WTC11 (cell line): ENCODE data around the gene TULP1. TPM values are rescaled to one million over a fixed set of nuclear protein-coding genes. Genes with fewer than 3 reads are reported as not detected.
A peak's percentile ranks its signal among the peaks of the same experiment; 100 is the strongest.

Experiments used
- ATAC-seq: fragments of 200-7000 bp; cut with Tn5 transposase; 2 replicates; pipeline ENCODE4 v1.10.0; 2021; ENCODE audit warnings: mild to moderate bottlenecking, moderate library complexity
- CTCF ChIA-PET: fragments of 300-600 bp; sonication (Branson Sonifier 250); formaldehyde crosslinking; loops from one replicate; lab custom pipeline; 2021; ENCODE audit warnings: antibody characterized with exemption; lab: Charles Lee
- POLR2A ChIA-PET: fragments of 350-600 bp; sonication (Branson Sonifier 250); formaldehyde crosslinking; loops from one replicate; lab custom pipeline; 2021; ENCODE audit warnings: antibody characterized with exemption; lab: Charles Lee
- DNase-seq: peaks from one replicate; pipeline ENCODE4 v3.0.0; 2021; ENCODE audit warnings: low spot score
- H3K27ac Mint-ChIP-seq: 2 replicates; pipeline ENCODE4 v1.8.0; 2021; ENCODE audit warnings: mixed read lengths
- H3K27me3 Mint-ChIP-seq: 2 replicates; pipeline ENCODE4 v1.8.0; 2021; ENCODE audit warnings: low read depth, mild to moderate bottlenecking, moderate library complexity, mixed read lengths
- H3K36me3 Mint-ChIP-seq: 2 replicates; pipeline ENCODE4 v1.8.0; 2021; ENCODE audit warnings: mixed read lengths
- H3K4me1 Mint-ChIP-seq: 2 replicates; pipeline ENCODE4 v1.8.0; 2022; ENCODE audit warnings: mixed read lengths
- H3K4me3 Mint-ChIP-seq: 2 replicates; pipeline ENCODE4 v1.8.0; 2021; ENCODE audit warnings: mild to moderate bottlenecking, moderate library complexity, mixed read lengths
- H3K9me3 Mint-ChIP-seq: 2 replicates; pipeline ENCODE4 v1.8.0; 2021; ENCODE audit warnings: mixed read lengths
- ATF3 ChIP-seq: sonication (generic); formaldehyde crosslinking; conservative IDR thresholded peaks from 2 replicates; pipeline ENCODE4 v1.8.1; 2022; ENCODE audit warnings: mild to moderate bottlenecking, missing genetic modification reagents
- ESRRA ChIP-seq: sonication (generic); formaldehyde crosslinking; IDR thresholded peaks from 2 replicates; pipeline ENCODE4 v1.8.1; 2022; ENCODE audit warnings: mild to moderate bottlenecking, missing genetic modification reagents, borderline replicate concordance
- FOXP1 ChIP-seq: sonication (generic); formaldehyde crosslinking; IDR thresholded peaks from 2 replicates; pipeline ENCODE4 v1.8.0; 2022; ENCODE audit warnings: missing genetic modification reagents, mild to moderate bottlenecking, moderate library complexity, borderline replicate concordance
- IRF1 ChIP-seq: sonication (generic); formaldehyde crosslinking; IDR thresholded peaks from 2 replicates; pipeline ENCODE4 v1.8.0; 2023; ENCODE audit warnings: missing genetic modification reagents
- NFE2L1 ChIP-seq: sonication (generic); formaldehyde crosslinking; IDR thresholded peaks from 2 replicates; pipeline ENCODE4 v1.8.1; 2023; ENCODE audit warnings: missing genetic modification reagents
- PRDM15 ChIP-seq: sonication (generic); formaldehyde crosslinking; IDR thresholded peaks from 2 replicates; pipeline ENCODE4 v1.8.0; 2022; ENCODE audit warnings: missing genetic modification reagents
- SP1 ChIP-seq: sonication (generic); formaldehyde crosslinking; conservative IDR thresholded peaks from 2 replicates; pipeline ENCODE4 v1.8.1; 2022; ENCODE audit warnings: missing genetic modification reagents
- TCF7 ChIP-seq: sonication (generic); formaldehyde crosslinking; IDR thresholded peaks from 2 replicates; pipeline ENCODE4 v1.8.0; 2022; ENCODE audit warnings: mild to moderate bottlenecking, low read depth, missing genetic modification reagents, moderate library complexity
- TEAD1 ChIP-seq: sonication (generic); formaldehyde crosslinking; IDR thresholded peaks from 2 replicates; pipeline ENCODE4 v1.8.0; 2022; ENCODE audit warnings: mild to moderate bottlenecking, missing genetic modification reagents
- ZBTB21 ChIP-seq: sonication (generic); formaldehyde crosslinking; IDR thresholded peaks from 2 replicates; pipeline ENCODE4 v1.8.1; 2023; ENCODE audit warnings: mild to moderate bottlenecking, missing genetic modification reagents, borderline replicate concordance
- ZNF317 ChIP-seq: sonication (generic); formaldehyde crosslinking; IDR thresholded peaks from 2 replicates; pipeline ENCODE4 v1.8.1; 2023; ENCODE audit warnings: low read depth, mild to moderate bottlenecking, moderate library complexity, missing genetic modification reagents, borderline replicate concordance
- ZNF425 ChIP-seq: fragments of 250-450 bp; sonication (Bioruptor Pico); conservative IDR thresholded peaks from 2 replicates; pipeline ENCODE4 v1.9.0; 2021; ENCODE audit warnings: mild to moderate bottlenecking
- total RNA-seq: library from RNA; stranded (reverse); gene quantifications from 3 replicates; pipeline ENCODE4 v1.2.3, GENCODE V29; 2021
- TF ChIP-seq, protein P1 (sequence below): sonication (generic); formaldehyde crosslinking; IDR thresholded peaks from 2 replicates; pipeline ENCODE4 v1.8.1; 2022; ENCODE audit warnings: mild to moderate bottlenecking, moderate library complexity, missing genetic modification reagents

Gene TULP1
- total RNA-seq, 1 experiment from 2014 or later = 2.9 TPM

DNA sequence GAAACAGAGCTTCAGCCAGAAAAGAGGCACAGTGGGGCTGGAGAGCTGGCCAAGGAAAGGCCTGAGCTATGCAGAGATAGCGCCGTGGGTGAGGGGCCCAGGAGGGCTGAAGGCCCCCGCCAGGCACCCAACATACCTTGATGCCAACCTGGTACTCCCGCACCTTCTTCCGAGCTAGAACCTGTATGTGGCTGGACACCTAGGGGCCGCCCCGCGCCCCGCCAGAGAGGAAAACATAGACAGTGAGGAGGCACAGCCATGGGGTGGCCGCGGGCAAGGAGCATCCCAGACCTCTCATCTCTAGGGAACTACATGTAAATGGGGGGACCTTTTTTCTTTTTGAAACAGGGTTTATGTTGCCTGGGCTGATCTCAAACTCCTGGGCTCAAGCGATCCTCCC lies 32.5 kb downstream of the TULP1 start:
- Mint-ChIP-seq H3K4me3 (no peak overlapping the region), H3K27ac (peak overlapping the region; percentile 23; the same call in 1 of the 2 replicates), H3K36me3 (peaks cover 21% of the 10 kb centered on the region), H3K4me1 (peaks cover 13% of the 10 kb centered on the region), H3K9me3 (no peaks in the 10 kb centered on the region), H3K27me3 (no peaks in the 10 kb centered on the region)
- DNase-seq (no peak), ATAC-seq (no peak)
- TF ChIP-seq SP1 (CRISPR knock-in tag) (no peak), ZNF425 (no peak), TCF7 (CRISPR knock-in tag) (no peak), PRDM15 (no peak), TEAD1 (no peak)
- TF ChIP-seq, protein P1, sequence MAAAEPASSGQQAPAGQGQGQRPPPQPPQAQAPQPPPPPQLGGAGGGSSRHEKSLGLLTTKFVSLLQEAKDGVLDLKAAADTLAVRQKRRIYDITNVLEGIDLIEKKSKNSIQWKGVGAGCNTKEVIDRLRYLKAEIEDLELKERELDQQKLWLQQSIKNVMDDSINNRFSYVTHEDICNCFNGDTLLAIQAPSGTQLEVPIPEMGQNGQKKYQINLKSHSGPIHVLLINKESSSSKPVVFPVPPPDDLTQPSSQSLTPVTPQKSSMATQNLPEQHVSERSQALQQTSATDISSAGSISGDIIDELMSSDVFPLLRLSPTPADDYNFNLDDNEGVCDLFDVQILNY (CRISPR knock-in tag) = no peak
- ChIA-PET CTCF (interaction anchor here (1.1 to 1.3 kb wide), 3 partner anchors 9 to 65 kb away, joined by 3 to 4 read pairs (median 3); no protein-coding TSS in a partner anchor), POLR2A (interaction anchor here (1.0 to 1.6 kb wide), 3 partner anchors 12 to 43 kb away, joined by 3 read pairs; partner anchors contain the start of gene RPL10A)

- Mint-ChIP-seq H3K4me1 (peaks cover 8% of the 10 kb centered on the region), H3K4me3 (no peak overlapping the region), H3K27me3 (no peaks in the 10 kb centered on the region), H3K9me3 (no peaks in the 10 kb centered on the region), H3K36me3 (peaks cover 20% of the 10 kb centered on the region), H3K27ac (no peak overlapping the region)
- CTCF ChIA-PET = interaction anchor here (0.6 to 2.3 kb wide), 3 partner anchors 10 to 44 kb away, joined by 3 to 6 read pairs (median 5); partner anchors contain the start of gene RPL10A
- no peak for ATAC-seq
- TF ChIP-seq ATF3 (CRISPR knock-in tag) = no peak
- TF ChIP-seq ZNF317 (CRISPR knock-in tag) = no peak
- no peak for TF ChIP-seq TCF7 (CRISPR knock-in tag)
- no peak for DNase-seq
- POLR2A ChIA-PET = interaction anchor here (1.0 to 1.5 kb wide), 3 partner anchors 14 to 19 kb away, joined by 3 to 4 read pairs (median 3); partner anchors contain the start of gene TEAD3
These were observed 34.4 kb downstream of the TULP1 start for GRCh38 chr6:35478259-35478658.

GRCh38 chr6:35477551-35478179 lies 35.0 kb downstream of the TULP1 start:
- Mint-ChIP-seq H3K27ac (no peak overlapping the region), H3K36me3 (peaks cover 21% of the 10 kb centered on the region), H3K27me3 (no peaks in the 10 kb centered on the region), H3K4me1 (peaks cover 13% of the 10 kb centered on the region), H3K9me3 (no peaks in the 10 kb centered on the region)
- ATAC-seq = no peak
- POLR2A ChIA-PET = interaction anchor here (1.0 to 1.5 kb wide), 3 partner anchors 14 to 20 kb away, joined by 3 to 4 read pairs (median 3); partner anchors contain the start of gene TEAD3
- TF ChIP-seq ZBTB21 (CRISPR knock-in tag) (no peak), FOXP1 (CRISPR knock-in tag) (no peak), NFE2L1 (CRISPR knock-in tag) (no peak), IRF1 (no peak), ESRRA (no peak)
- TF ChIP-seq, all 79 proteins: peak for 0
- CTCF ChIA-PET = interaction anchor here (1.1 to 2.3 kb wide), 3 partner anchors 10 to 45 kb away, joined by 3 to 6 read pairs (median 5); partner anchors contain the start of gene RPL10A
- no peak overlapping the region for H3K4me3 Mint-ChIP-seq
- no peak for DNase-seq
